ENCODE data around the gene OR52N4.

The OR52N4 gene

GRCh38 chr11:5783255-5783654 is 29.2 kb downstream of the OR52N4 start, which contains the start of gene OR52N5:
OR52N5 (minus strand) TSS chr11:5783355; CDS start chr11:5778634, 4,721 bp downstream.
- TF ChIP-seq CTCF (IDR thresholded peaks at IDR 0.05): no peak

DNA sequence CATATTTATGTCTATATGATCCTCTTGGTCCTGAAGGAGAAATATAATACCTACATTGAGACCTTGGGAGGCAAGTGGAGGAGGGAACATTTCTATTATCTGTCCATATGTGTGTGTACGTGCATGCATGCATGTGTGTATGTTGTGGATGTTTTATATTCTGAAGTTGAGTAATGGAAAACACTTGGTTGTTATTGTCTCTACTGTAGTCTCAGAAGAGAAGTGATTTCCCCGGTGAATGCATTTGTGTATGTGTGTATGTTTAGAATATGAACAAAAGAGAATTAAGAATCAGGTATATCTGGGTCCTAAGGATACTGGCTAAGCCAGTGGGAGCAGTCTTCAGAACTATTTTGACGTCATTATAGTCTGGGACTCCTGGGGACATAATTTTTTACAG is 37.1 kb downstream of the OR52N4 start, which contains the start of gene OR52N1:
OR52N1 (minus strand) TSS at position 101 of the 400 bp plus-strand sequence. CDS start 2,449 bp downstream, outside the sequence.
- TF ChIP-seq CTCF (IDR thresholded peaks at IDR 0.05): no peak

- no peak for TF ChIP-seq CTCF (IDR thresholded peaks at IDR 0.05)
Measured at GRCh38 chr11:5796541-5796940, 42.5 kb downstream of the OR52N4 start.

DNA sequence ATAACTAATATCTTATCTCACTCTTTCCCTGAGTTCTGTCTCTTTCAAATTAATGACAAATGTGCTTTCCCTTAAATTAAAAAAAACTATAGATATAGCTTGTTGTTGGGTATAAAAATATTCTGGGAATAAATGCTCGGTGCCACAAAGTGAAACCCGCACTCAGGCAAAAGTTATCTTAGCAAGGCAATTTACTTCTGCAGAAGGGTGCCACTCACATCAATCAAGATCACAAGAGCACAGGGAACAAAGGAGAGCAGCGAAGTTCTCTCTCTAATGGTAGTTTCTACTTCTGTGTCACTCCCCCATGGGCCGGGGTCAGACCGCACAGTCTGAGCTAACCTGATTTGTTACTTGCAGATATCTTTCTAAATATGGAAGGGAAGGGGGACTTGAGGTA is 49.9 kb downstream of the OR52N4 start:
- TF ChIP-seq CTCF (IDR thresholded peaks at IDR 0.05): no peak

All from LNCAP (cell line).